HEK293T (cell line): ENCODE measurements around the gene GET3.
A peak's percentile ranks its signal among the peaks of the same experiment; 100 is the strongest.
"Not testable (repeated sequence)": the region's sequence is repeated elsewhere in the genome, so short reads cannot be mapped to it uniquely, and the experiment has no call there.

Experiments used
- CTCF ChIA-PET: fragments of 350-600 bp; formaldehyde crosslinking; extraction: SDS; loops from one replicate; lab custom pipeline; 2021; ENCODE audit warnings: antibody characterized with exemption, inconsistent platforms; lab: Yijun Ruan, JAX
- POLR2A ChIA-PET: fragments of 350-600 bp; formaldehyde crosslinking; extraction: SDS; loops from one replicate; lab custom pipeline; 2020; ENCODE audit warnings: antibody characterized with exemption, inconsistent platforms; lab: Yijun Ruan, JAX
- DNase-seq: peaks from one replicate; pipeline ENCODE4 v3.0.0; 2012; ENCODE audit warnings: mixed read lengths; ENCODE audit errors: extremely low spot score
- ARNT ChIP-seq: fragments of 450-650 bp; IDR thresholded peaks from 2 replicates; pipeline ENCODE4 v1.6.1; 2017; ENCODE audit warnings: mild to moderate bottlenecking
- BHLHE40 ChIP-seq: fragments of 450-650 bp; IDR thresholded peaks from 2 replicates; pipeline ENCODE4 v1.6.1; 2016; ENCODE audit warnings: mild to moderate bottlenecking, moderate library complexity, borderline replicate concordance
- CTBP1 ChIP-seq: fragments of 450-650 bp; IDR thresholded peaks from 2 replicates; pipeline ENCODE4 v1.6.1; 2016; ENCODE audit warnings: borderline replicate concordance
- ELF4 ChIP-seq: fragments of 450-650 bp; IDR thresholded peaks from 2 replicates; pipeline ENCODE4 v1.6.1; 2017; ENCODE audit warnings: antibody characterized with exemption
- FOXA1 ChIP-seq: fragments of 450-650 bp; IDR thresholded peaks from 2 replicates; pipeline ENCODE4 v1.6.1; 2016; ENCODE audit warnings: mild to moderate bottlenecking
- FOXK2 ChIP-seq: fragments of 450-650 bp; IDR thresholded peaks from 2 replicates; pipeline ENCODE4 v1.6.1; 2016; ENCODE audit warnings: mild to moderate bottlenecking
- FOXM1 ChIP-seq: fragments of 450-650 bp; IDR thresholded peaks from 2 replicates; pipeline ENCODE4 v1.6.1; 2017; ENCODE audit warnings: mild to moderate bottlenecking, borderline replicate concordance
- HDGF ChIP-seq: fragments of 450-650 bp; IDR thresholded peaks from 2 replicates; pipeline ENCODE4 v1.6.1; 2017; ENCODE audit warnings: antibody characterized with exemption, borderline replicate concordance
- L3MBTL2 ChIP-seq: fragments of 450-650 bp; conservative IDR thresholded peaks from 2 replicates; pipeline ENCODE4 v1.6.1; 2016; ENCODE audit warnings: mild to moderate bottlenecking
- LEF1 ChIP-seq: fragments of 450-650 bp; IDR thresholded peaks from 2 replicates; pipeline ENCODE4 v1.6.1; 2017; ENCODE audit warnings: mild to moderate bottlenecking, borderline replicate concordance
- NFRKB ChIP-seq: fragments of 450-650 bp; IDR thresholded peaks from 2 replicates; pipeline ENCODE4 v1.6.1; 2016; ENCODE audit warnings: mild to moderate bottlenecking, moderate library complexity
- PKNOX1 ChIP-seq: fragments of 450-650 bp; IDR thresholded peaks from 2 replicates; pipeline ENCODE4 v1.6.1; 2016
- SP1 ChIP-seq: fragments of 450-650 bp; IDR thresholded peaks from 2 replicates; pipeline ENCODE4 v1.6.1; 2017
- SUZ12 ChIP-seq: fragments of 450-650 bp; IDR thresholded peaks from 2 replicates; pipeline ENCODE4 v1.6.1; 2016; ENCODE audit warnings: mild to moderate bottlenecking
- TARDBP ChIP-seq: fragments of 450-650 bp; IDR thresholded peaks from 2 replicates; pipeline ENCODE4 v1.6.1; 2016
- ZNF384 ChIP-seq: fragments of 450-650 bp; IDR thresholded peaks from 2 replicates; pipeline ENCODE4 v1.6.1; 2016

The GET3 gene

GRCh38 chr19:12722566-12723380, 14.5 kb upstream of the GET3 start:
- POLR2A ChIA-PET = interaction anchor here (0.6 to 6.2 kb wide), 15 partner anchors 8 to 191 kb away, joined by 3 to 133 read pairs (median 5); partner anchors contain the start of genes DHPS, FBXW9, GET3 and MAN2B1
- CTCF ChIA-PET = interaction anchor here (0.9 to 1.3 kb wide), 3 partner anchors 11 to 37 kb away, joined by 3 to 5 read pairs (median 4); no protein-coding TSS in a partner anchor
- TF ChIP-seq FOXM1 (no peak), L3MBTL2 (peak; percentile 56; the same call in 1 of the 2 replicates), ZNF384 (peak; percentile 97), TARDBP (no peak), ELF4 (0 out of 2 replicates have a peak, but pooled peaks have one; percentile 24)
- DNase-seq = peak; percentile 90

GRCh38 chr19:12723381-12723640, 14.0 kb upstream of the GET3 start:
- no peak for DNase-seq
- TF ChIP-seq L3MBTL2 = no peak
- TF ChIP-seq CTBP1 = no peak
- CTCF ChIA-PET = interaction anchor here (0.9 kb wide), 2 partner anchors 34 to 37 kb away, joined by 4 to 5 read pairs; no protein-coding TSS in a partner anchor
- POLR2A ChIA-PET = interaction anchor here (0.6 to 6.2 kb wide), 12 partner anchors 8 to 190 kb away, joined by 3 to 133 read pairs (median 6); partner anchors contain the start of genes DHPS, FBXW9, GET3 and MAN2B1

GRCh38 chr19:12723641-12724426, 13.5 kb upstream of the GET3 start, which contains the start of gene TNPO2:
TSS of gene TNPO2 (minus strand) at chr19:12723932. CDS start at chr19:12720977, 2,955 bp downstream.
- ChIA-PET POLR2A (interaction anchor here (0.8 to 6.2 kb wide), 10 partner anchors 10 to 190 kb away, joined by 3 to 133 read pairs (median 4); partner anchors contain the start of genes DHPS, FBXW9, GET3 and TRIR), CTCF (interaction anchor here (0.9 kb wide), 2 partner anchors 34 to 36 kb away, joined by 4 to 5 read pairs; no protein-coding TSS in a partner anchor)
- TF ChIP-seq L3MBTL2 (peak; percentile 85), ARNT (no peak)
- DNase-seq = peak; percentile 71

- ChIA-PET POLR2A (interaction anchor here (6.2 kb wide), 1 partner anchor 9 kb away, joined by 133 read pairs; the partner anchor contains the start of genes GET3 and TRIR), CTCF (interaction anchor here (0.7 kb wide), 1 partner anchor 1103 kb away, joined by 4 read pairs; no protein-coding TSS in a partner anchor)
- not testable (repeated sequence) for DNase-seq
Measured at GRCh38 chr19:12725612-12726011, 11.7 kb upstream of the GET3 start.

GRCh38 chr19:12726988-12727316, 10.3 kb upstream of the GET3 start:
- ChIA-PET CTCF (no interaction called here), POLR2A (interaction anchor here (1.0 kb wide), 1 partner anchor 33 kb away, joined by 3 read pairs; no protein-coding TSS in a partner anchor)
- no peak for DNase-seq
- no peak for TF ChIP-seq HDGF
- no peak for TF ChIP-seq ARNT
- TF ChIP-seq FOXM1 = no peak
- no peak for TF ChIP-seq SUZ12
- TF ChIP-seq LEF1 = no peak
- no peak for TF ChIP-seq PKNOX1
- no peak for TF ChIP-seq ELF4
- no peak for TF ChIP-seq SP1
- no peak for TF ChIP-seq BHLHE40
- no peak for TF ChIP-seq FOXK2
- TF ChIP-seq NFRKB = no peak
- no peak for TF ChIP-seq TARDBP
- TF ChIP-seq FOXA1 = no peak
- no peak for TF ChIP-seq CTBP1
- TF ChIP-seq L3MBTL2 = no peak
- TF ChIP-seq ZNF384 = no peak

- TF ChIP-seq SUZ12 = no peak
- TF ChIP-seq ZNF384 = no peak
- no peak for TF ChIP-seq ARNT
- TF ChIP-seq TARDBP = no peak
- no peak for TF ChIP-seq CTBP1
- no peak for TF ChIP-seq FOXK2
- TF ChIP-seq PKNOX1 = no peak
- no peak for TF ChIP-seq LEF1
- no peak for TF ChIP-seq FOXA1
- no peak for TF ChIP-seq BHLHE40
- TF ChIP-seq SP1 = no peak
- no peak for TF ChIP-seq HDGF
- TF ChIP-seq L3MBTL2 = no peak
- TF ChIP-seq ELF4 = no peak
- TF ChIP-seq NFRKB = no peak
- TF ChIP-seq FOXM1 = no peak
- no peak for DNase-seq
- ChIA-PET POLR2A (no interaction called here), CTCF (no interaction called here)
Measured at GRCh38 chr19:12727745-12728433, 9.4 kb upstream of the GET3 start.
